Naive thymus-derived CD4-positive, alpha-beta T cell (primary cell): ENCODE data around the gene POC1B. TPM values are rescaled to one million over a fixed set of nuclear protein-coding genes. Genes with fewer than 3 reads are reported as not detected.

Experiments
- ATAC-seq: fragments of 150-1000 bp; cut with Tn5 transposase; 2 replicates; pipeline ENCODE4 v1.10.0; 2021; ENCODE audit warnings: mild to moderate bottlenecking, moderate library complexity
- CTCF ChIA-PET: fragments of 350-600 bp; sonication (Branson Sonifier 250); formaldehyde crosslinking; loops from one replicate; lab custom pipeline; 2021; ENCODE audit warnings: antibody characterized with exemption; lab: Charles Lee
- POLR2A ChIA-PET: fragments of 350-600 bp; sonication (Branson Sonifier 250); formaldehyde crosslinking; loops from one replicate; lab custom pipeline; 2021; ENCODE audit warnings: antibody characterized with exemption, inconsistent platforms; lab: Charles Lee
- DNase-seq, 9 donors: peaks; one replicate each; pipeline versions ENCODE4 v3.0.0 to v3.0.0-alpha.2; 2020 to 2022; ENCODE audit warnings: mixed read lengths in 1 of 9
- H3K27ac ChIP-seq: one replicate; pipeline ENCODE4 v1.7.0; 2013; ENCODE audit warnings: mild to moderate bottlenecking, low read depth, low read length, moderate library complexity
- H3K27me3 ChIP-seq, 2 donors: one replicate each; pipeline ENCODE4 v1.7.0; 2013; ENCODE audit warnings: low read length in 2 of 2, mild to moderate bottlenecking in 2 of 2, moderate library complexity in 2 of 2; ENCODE audit not compliant: control insufficient read depth in 2 of 2, insufficient read depth in 2 of 2
- H3K36me3 ChIP-seq, 3 experiments: 1 replicate in 2 of 3; 2 replicates in 1 of 3; pipeline ENCODE4 v1.7.0; 2013; ENCODE audit warnings: low read length in 3 of 3, mild to moderate bottlenecking in 3 of 3, moderate library complexity in 1 of 3; ENCODE audit not compliant: insufficient read depth in 3 of 3, control insufficient read depth in 2 of 3
- H3K4me1 ChIP-seq, 2 donors: one replicate each; pipeline ENCODE4 v1.7.0; 2013; ENCODE audit warnings: low read length in 2 of 2, mild to moderate bottlenecking in 2 of 2, moderate library complexity in 1 of 2; ENCODE audit not compliant: control insufficient read depth in 2 of 2, insufficient read depth in 2 of 2
- H3K4me3 ChIP-seq: 2 replicates; pipeline ENCODE4 v1.7.0; 2013; ENCODE audit warnings: mild to moderate bottlenecking, low read length
- H3K9me3 ChIP-seq, 3 experiments: 1 replicate in 2 of 3; 2 replicates in 1 of 3; pipeline ENCODE4 v1.7.0; 2013; ENCODE audit warnings: low read length in 3 of 3; ENCODE audit not compliant: control insufficient read depth in 2 of 3
- H3K27ac Mint-ChIP-seq, 9 donors: one replicate each; pipeline ENCODE4 v1.8.0; 2020 to 2022; ENCODE audit warnings: mixed read lengths in 9 of 9, mild to moderate bottlenecking in 8 of 9, moderate library complexity in 5 of 9, inconsistent platforms in 2 of 9
- H3K27me3 Mint-ChIP-seq, 5 donors: one replicate each; pipeline ENCODE4 v1.8.0; 2021 to 2022; ENCODE audit warnings: mixed read lengths in 5 of 5, mild to moderate bottlenecking in 1 of 5
- H3K36me3 Mint-ChIP-seq, 5 donors: one replicate each; pipeline ENCODE4 v1.8.0; 2020 to 2022; ENCODE audit warnings: mixed read lengths in 5 of 5, mild to moderate bottlenecking in 3 of 5, inconsistent platforms in 1 of 5
- H3K4me1 Mint-ChIP-seq, 7 donors: one replicate each; pipeline ENCODE4 v1.8.0; 2020 to 2022; ENCODE audit warnings: mixed read lengths in 7 of 7, mild to moderate bottlenecking in 3 of 7, inconsistent platforms in 1 of 7
- H3K4me3 Mint-ChIP-seq, 10 donors: one replicate each; pipeline ENCODE4 v1.8.0; 2020 to 2022; ENCODE audit warnings: mild to moderate bottlenecking in 10 of 10, mixed read lengths in 10 of 10, moderate library complexity in 6 of 10, inconsistent platforms in 2 of 10
- H3K9me3 Mint-ChIP-seq, 11 donors: one replicate each; pipeline ENCODE4 v1.8.0; 2020 to 2022; ENCODE audit warnings: mixed read lengths in 11 of 11, mild to moderate bottlenecking in 4 of 11, inconsistent platforms in 1 of 11, moderate library complexity in 1 of 11
- intact Hi-C, 2 donors: fragments of 100-400 bp; cut with micrococcal nuclease; formaldehyde crosslinking; loops; one replicate each; pipeline ENCODE4 v1.15.1; 2023
- polyA plus RNA-seq, 2 donors: library from polyadenylated mRNA; unstranded; fragments of 300-500 nt; fragmentation: Illumina TruSeq; gene quantifications; one replicate each; pipeline ENCODE4 v1.2.3, GENCODE V29; 2021
- total RNA-seq, 6 experiments: library from RNA in 5 of 6; stranded (reverse) in 5 of 6; gene quantifications; 1 replicate in 5 of 6; 2 replicates in 1 of 6; pipeline ENCODE4 v1.2.3 and lab custom pipeline; 2021 to 2026

Gene POC1B
- total and polyA plus RNA-seq, 7 experiments from 2014 or later = 19.4 to 38.7 (median 23.4) TPM

- Mint-ChIP-seq H3K27ac (peak overlapping the region in 2 of 9 donors; percentile 37 to 83), H3K4me3 (peak overlapping the region in 1 of 10 donors; percentile 13), H3K4me1 (peaks cover 11 to 38% (median 28%) of the 10 kb centered on the region in 7 donors), H3K36me3 (peaks cover 0 to 11% (median 6%) of the 10 kb centered on the region in 5 donors), H3K27me3 (no peaks in the 10 kb centered on the region), H3K9me3 (no peaks in the 10 kb centered on the region)
- H3K27ac ChIP-seq = no peak overlapping the region
- H3K27me3 ChIP-seq = no peaks in the 10 kb centered on the region
- H3K36me3 ChIP-seq = peaks cover 0 to 13% (median 0%) of the 10 kb centered on the region in 3 experiments
- ChIA-PET CTCF (interaction anchor here (0.6 to 3.2 kb wide), 5 partner anchors 58 to 550 kb away, joined by 3 to 15 read pairs (median 4); no protein-coding TSS in a partner anchor), POLR2A (no interaction called here)
- H3K9me3 ChIP-seq = no peaks in the 10 kb centered on the region
- H3K4me1 ChIP-seq = peaks cover 12 to 13% of the 10 kb centered on the region in 2 donors
- intact Hi-C loops = loop anchor here (5.0 to 10.0 kb wide), 3 partner anchors 301 to 1414 kb away; no protein-coding TSS in a partner anchor
- DNase-seq (no peak), ATAC-seq (no peak)
- H3K4me3 ChIP-seq = no peak overlapping the region
These were observed 2.6 kb upstream of the POC1B start for GRCh38 chr12:89528434-89528833.

- H3K27me3 Mint-ChIP-seq = no peaks in the 10 kb centered on the region
- peak overlapping the region; percentile 90 for H3K4me3 ChIP-seq
These were observed 483 bp downstream of the POC1B start for GRCh38 chr12:89525305-89525823.

DNA sequence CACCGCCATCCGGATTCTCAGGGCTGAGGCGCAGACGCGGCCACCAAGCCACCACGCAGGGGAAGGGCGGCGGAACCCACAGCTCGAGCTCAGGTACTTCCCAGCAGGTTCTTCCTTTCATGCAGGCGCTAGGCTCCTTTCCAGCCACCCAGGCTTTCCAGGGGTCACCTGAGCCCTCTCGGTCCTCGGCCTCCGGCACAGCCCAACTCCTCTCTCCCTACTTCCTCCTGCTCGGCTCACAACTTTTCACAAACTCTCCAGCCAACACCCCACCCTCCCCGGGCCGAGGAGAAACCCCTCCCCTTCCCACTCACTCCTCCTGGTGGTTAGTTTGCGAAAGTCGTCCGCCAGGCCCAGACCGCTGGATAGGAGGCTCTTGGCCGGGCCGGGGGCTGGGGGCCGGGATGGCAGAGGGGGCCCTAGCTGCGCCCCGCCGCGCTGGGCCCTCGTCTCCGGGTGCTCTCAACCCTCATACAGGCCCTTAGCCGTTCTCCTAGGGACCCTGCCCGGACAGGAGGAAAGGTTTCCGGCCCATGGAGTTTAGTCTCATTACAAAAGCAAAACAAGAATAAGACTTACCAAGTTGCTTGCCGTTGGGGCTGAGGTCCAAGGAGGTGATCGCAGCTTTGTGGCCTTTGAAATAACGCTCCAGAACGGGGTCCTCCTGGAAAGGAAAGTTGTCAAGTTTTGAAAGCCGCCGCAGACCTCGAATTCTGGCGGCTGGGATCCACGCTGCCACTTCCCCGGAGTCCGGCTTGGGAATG lies 1.1 kb downstream of the POC1B start, which contains the start of gene GALNT4:
TSS of gene GALNT4 (minus strand) at position 256 of the 764 bp plus-strand sequence. CDS start at position 9, 247 bp downstream.
- Histone ChIP-seq H3K4me1 (peaks cover 30 to 35% of the 10 kb centered on the region in 2 donors), H3K27me3 (no peaks in the 10 kb centered on the region), H3K27ac (peak within 1 kb of the TSS; percentile 77), H3K4me3 (peak within 1 kb of the TSS; percentile 90), H3K9me3 (no peaks in the 10 kb centered on the region), H3K36me3 (peaks cover 0 to 13% (median 0%) of the 10 kb centered on the region in 3 experiments)
- DNase-seq (peak; percentile 61 to 78 (median 74)), ATAC-seq (peak; percentile 87)
- Mint-ChIP-seq H3K36me3 (peaks cover 5 to 30% (median 18%) of the 10 kb centered on the region in 5 donors), H3K27ac (peak within 1 kb of the TSS; percentile 67 to 96 (median 89)), H3K9me3 (no peaks in the 10 kb centered on the region), H3K4me1 (peaks cover 30 to 66% (median 55%) of the 10 kb centered on the region in 7 donors), H3K27me3 (no peaks in the 10 kb centered on the region), H3K4me3 (peak within 1 kb of the TSS; percentile 87 to 98 (median 96))
- CTCF ChIA-PET = interaction anchor here (0.6 to 2.3 kb wide), 6 partner anchors 50 to 549 kb away, joined by 3 to 11 read pairs (median 8); no protein-coding TSS in a partner anchor
- intact Hi-C loops = loop anchor here (1.0 to 10.0 kb wide), 12 partner anchors 9 to 1410 kb away; partner anchors contain the start of genes CEP290 (in 1 of the 2), DUSP6 (in 1 of the 2) and TMTC3 (in 1 of the 2)
- POLR2A ChIA-PET = interaction anchor here (0.7 to 1.9 kb wide), 5 partner anchors 33 to 185 kb away, joined by 3 to 9 read pairs (median 5); partner anchors contain the start of genes ATP2B1 and DUSP6

More at GRCh38 chr12:89525305-89525823, 483 bp downstream of the POC1B start:
- Mint-ChIP-seq H3K4me1 (peaks cover 30 to 66% (median 56%) of the 10 kb centered on the region in 7 donors), H3K27ac (peak overlapping the region; percentile 26 to 96 (median 85)), H3K9me3 (no peaks in the 10 kb centered on the region), H3K4me3 (peak overlapping the region; percentile 87 to 98 (median 96)), H3K36me3 (peaks cover 5 to 30% (median 18%) of the 10 kb centered on the region in 5 donors)
- POLR2A ChIA-PET = interaction anchor here (1.4 to 1.9 kb wide), 3 partner anchors 58 to 184 kb away, joined by 5 to 9 read pairs (median 5); partner anchors contain the start of genes ATP2B1 and DUSP6
- intact Hi-C loops = loop anchor here (1.0 to 10.0 kb wide), 6 partner anchors 173 to 1411 kb away; partner anchors contain the start of gene DUSP6 (in 1 of the 2)
- H3K27me3 ChIP-seq = no peaks in the 10 kb centered on the region
- no peaks in the 10 kb centered on the region for H3K9me3 ChIP-seq
- H3K4me1 ChIP-seq = peaks cover 30 to 35% of the 10 kb centered on the region in 2 donors
- CTCF ChIA-PET = interaction anchor here (1.3 to 2.3 kb wide), 3 partner anchors 51 to 64 kb away, joined by 7 to 10 read pairs (median 8); no protein-coding TSS in a partner anchor
- peak overlapping the region; percentile 77 for H3K27ac ChIP-seq
- DNase-seq = peak in 7 of 9 donors; percentile 21 to 57 (median 40)
- peaks cover 0 to 13% (median 0%) of the 10 kb centered on the region in 3 experiments for H3K36me3 ChIP-seq
- ATAC-seq = peak; percentile 30

DNA sequence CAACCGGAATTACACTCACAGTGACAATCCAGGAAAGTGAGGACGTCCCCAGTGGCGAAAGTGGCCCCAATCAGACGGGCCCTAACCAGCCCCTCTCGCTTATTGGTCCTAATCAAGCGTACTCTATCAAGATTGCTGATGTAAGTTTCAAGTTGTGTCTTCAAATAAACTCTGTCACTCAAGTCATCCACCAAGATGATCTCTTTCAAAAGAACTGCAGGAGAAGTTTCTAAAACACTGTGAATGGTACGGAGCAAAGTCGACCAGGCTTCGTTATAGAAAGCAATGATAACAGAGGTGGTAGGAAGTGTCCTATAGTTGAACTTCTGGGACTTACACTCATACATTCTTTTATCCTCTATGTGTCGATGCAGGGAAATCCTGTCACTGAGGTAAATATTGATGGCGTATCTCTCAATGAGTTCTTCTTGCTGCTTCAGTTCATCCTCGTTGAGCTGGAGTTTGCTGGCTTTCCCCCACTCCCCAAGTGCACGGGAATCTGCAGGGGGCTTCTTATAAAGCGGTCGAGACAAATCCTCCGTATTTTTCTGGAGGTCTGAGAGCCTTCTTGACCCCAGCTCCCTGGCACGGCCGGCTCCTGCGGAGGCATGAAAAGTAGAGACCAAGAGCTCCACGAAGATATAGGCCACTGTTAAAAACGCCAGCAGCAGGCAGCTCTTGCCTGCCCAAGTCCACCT lies 1.9 kb downstream of the POC1B start:
- peaks cover 5 to 30% (median 18%) of the 10 kb centered on the region in 5 donors for H3K36me3 Mint-ChIP-seq
- peak overlapping the region; percentile 87 to 98 (median 94) for H3K4me3 Mint-ChIP-seq
- Histone ChIP-seq H3K27ac (peak overlapping the region; percentile 77), H3K4me3 (peak overlapping the region; percentile 90), H3K9me3 (no peaks in the 10 kb centered on the region), H3K27me3 (no peaks in the 10 kb centered on the region), H3K4me1 (peaks cover 30 to 35% of the 10 kb centered on the region in 2 donors), H3K36me3 (peaks cover 0 to 13% (median 0%) of the 10 kb centered on the region in 3 experiments)
- intact Hi-C loops = loop anchor here (1.0 to 10.0 kb wide), 8 partner anchors 9 to 1409 kb away; partner anchors contain the start of genes CEP290 (in 1 of the 2) and TMTC3 (in 1 of the 2)
- ChIA-PET POLR2A (interaction anchor here (0.7 to 1.9 kb wide), 3 partner anchors 32 to 185 kb away, joined by 3 to 9 read pairs (median 4); partner anchors contain the start of gene ATP2B1), CTCF (interaction anchor here (0.6 to 2.3 kb wide), 7 partner anchors 50 to 579 kb away, joined by 3 to 11 read pairs (median 8); no protein-coding TSS in a partner anchor)
- H3K27ac Mint-ChIP-seq = peak overlapping the region; percentile 67 to 96 (median 89)
- H3K9me3 Mint-ChIP-seq = no peaks in the 10 kb centered on the region
- DNase-seq (peak in 4 of 9 donors; percentile 5 to 22 (median 8)), ATAC-seq (no peak)
- H3K27me3 Mint-ChIP-seq = no peaks in the 10 kb centered on the region
- H3K4me1 Mint-ChIP-seq = peaks cover 26 to 64% (median 54%) of the 10 kb centered on the region in 7 donors

GRCh38 chr12:89523393-89523792 lies 2.5 kb downstream of the POC1B start:
- H3K27ac ChIP-seq = no peak overlapping the region
- no peaks in the 10 kb centered on the region for H3K27me3 ChIP-seq
- CTCF ChIA-PET = interaction anchor here (1.9 to 2.4 kb wide), 4 partner anchors 53 to 506 kb away, joined by 8 to 11 read pairs (median 8); no protein-coding TSS in a partner anchor
- Mint-ChIP-seq H3K9me3 (no peaks in the 10 kb centered on the region), H3K4me3 (peak overlapping the region; percentile 87 to 98 (median 94)), H3K4me1 (peaks cover 26 to 67% (median 56%) of the 10 kb centered on the region in 7 donors), H3K27ac (peak overlapping the region in 7 of 9 donors; percentile 67 to 96 (median 88)), H3K36me3 (peaks cover 5 to 32% (median 19%) of the 10 kb centered on the region in 5 donors), H3K27me3 (no peaks in the 10 kb centered on the region)
- H3K4me1 ChIP-seq = peaks cover 30 to 35% of the 10 kb centered on the region in 2 donors
- intact Hi-C loops = loop anchor here in 1 of 2 donors (10.0 kb wide), 1 partner anchor 1409 kb away; no protein-coding TSS in a partner anchor
- H3K36me3 ChIP-seq = peaks cover 0 to 13% (median 0%) of the 10 kb centered on the region in 3 experiments
- no peaks in the 10 kb centered on the region for H3K9me3 ChIP-seq
- peak overlapping the region; percentile 90 for H3K4me3 ChIP-seq
- POLR2A ChIA-PET = no interaction called here
- DNase-seq (no peak), ATAC-seq (no peak)
